ENCODE data around the gene MYF5.

Gene MYF5

GRCh38 chr12:80713419-80713818, 3.3 kb upstream of the MYF5 start:
- DNase-seq: no peak
- H3K4me1 Mint-ChIP-seq: peaks cover 67% of the 10 kb centered on the region
- TF ChIP-seq CTCF (IDR thresholded peaks at IDR 0.05): no peak
- H3K9me3 Mint-ChIP-seq: no peaks in the 10 kb centered on the region
- peaks cover 70% of the 10 kb centered on the region for H3K27me3 Mint-ChIP-seq (ENCODE audit: low read depth, poor library complexity)
- H3K4me3 Mint-ChIP-seq: peak overlapping the region; percentile 84
- no peaks in the 10 kb centered on the region for H3K36me3 Mint-ChIP-seq (ENCODE audit: low read depth)
- no peak overlapping the region for H3K27ac Mint-ChIP-seq

GRCh38 chr12:80714055-80714454, 2.7 kb upstream of the MYF5 start:
- Mint-ChIP-seq H3K4me3 (peak overlapping the region; percentile 84), H3K9me3 (no peaks in the 10 kb centered on the region), H3K36me3 (ENCODE audit: low read depth) (no peaks in the 10 kb centered on the region), H3K4me1 (peaks cover 60% of the 10 kb centered on the region), H3K27ac (no peak overlapping the region), H3K27me3 (ENCODE audit: low read depth, poor library complexity) (peaks cover 64% of the 10 kb centered on the region)
- peak; percentile 56 for DNase-seq
- TF ChIP-seq CTCF (IDR thresholded peaks at IDR 0.05): no peak

- Mint-ChIP-seq H3K36me3 (ENCODE audit: low read depth) (no peaks in the 10 kb centered on the region), H3K9me3 (no peaks in the 10 kb centered on the region), H3K27ac (no peak overlapping the region), H3K4me1 (peaks cover 53% of the 10 kb centered on the region), H3K27me3 (ENCODE audit: low read depth, poor library complexity) (peaks cover 56% of the 10 kb centered on the region), H3K4me3 (peak overlapping the region; percentile 9)
- DNase-seq: no peak
- no peak for TF ChIP-seq CTCF (IDR thresholded peaks at IDR 0.05)
These were observed 1.9 kb upstream of the MYF5 start for GRCh38 chr12:80714846-80715245.

GRCh38 chr12:80715713-80716249, 931 bp upstream of the MYF5 start:
- Mint-ChIP-seq H3K36me3 (ENCODE audit: low read depth) (no peaks in the 10 kb centered on the region), H3K9me3 (no peaks in the 10 kb centered on the region), H3K4me3 (peak overlapping the region; percentile 33), H3K4me1 (peaks cover 43% of the 10 kb centered on the region), H3K27ac (no peak overlapping the region), H3K27me3 (ENCODE audit: low read depth, poor library complexity) (peaks cover 46% of the 10 kb centered on the region)
- no peak for DNase-seq
- TF ChIP-seq CTCF (IDR thresholded peaks at IDR 0.05): no peak

GRCh38 chr12:80717856-80718255, 1.1 kb downstream of the MYF5 start:
- no peak overlapping the region for H3K4me3 Mint-ChIP-seq
- H3K9me3 Mint-ChIP-seq: no peaks in the 10 kb centered on the region
- TF ChIP-seq CTCF (IDR thresholded peaks at IDR 0.05): no peak
- no peak for DNase-seq
- no peaks in the 10 kb centered on the region for H3K36me3 Mint-ChIP-seq (ENCODE audit: low read depth)
- peaks cover 37% of the 10 kb centered on the region for H3K4me1 Mint-ChIP-seq
- no peak overlapping the region for H3K27ac Mint-ChIP-seq
- peaks cover 39% of the 10 kb centered on the region for H3K27me3 Mint-ChIP-seq (ENCODE audit: low read depth, poor library complexity)

- Mint-ChIP-seq H3K27me3 (ENCODE audit: low read depth, poor library complexity) (peaks cover 18% of the 10 kb centered on the region), H3K4me1 (peaks cover 13% of the 10 kb centered on the region), H3K9me3 (no peaks in the 10 kb centered on the region), H3K36me3 (ENCODE audit: low read depth) (no peaks in the 10 kb centered on the region), H3K4me3 (no peak overlapping the region), H3K27ac (no peak overlapping the region)
- TF ChIP-seq CTCF (IDR thresholded peaks at IDR 0.05): no peak
- DNase-seq: no peak
These were observed 3.8 kb downstream of the MYF5 start for GRCh38 chr12:80720516-80720915.
